ENCODE data around the gene NFASC. TPM values are rescaled to one million over a fixed set of nuclear protein-coding genes. Genes with fewer than 3 reads are reported as not detected.

NFASC gene
- total and polyA plus RNA-seq, 2 donors from 2014 or later: 23.2 to 29.9 TPM

- FAIRE-seq (no peak), DNase-seq (no peak)
- intact Hi-C loops (cut with DNase I): no loop called here
- Histone ChIP-seq H3K27ac (ENCODE audit: low read depth in 2 of 2, low read length in 2 of 2) (no peak overlapping the region), H3K4me3 (ENCODE audit: low read length in 3 of 3) (no peak overlapping the region), H3K9me3 (ENCODE audit: control insufficient read depth in 2 of 3, insufficient read depth in 1 of 3, low read length in 3 of 3) (no peaks in the 10 kb centered on the region), H3K9ac (ENCODE audit: low read length in 3 of 3) (no peak overlapping the region), H3K36me3 (ENCODE audit: control insufficient read depth in 2 of 3, insufficient read depth in 3 of 3, low read length in 3 of 3) (no peaks in the 10 kb centered on the region), H3K27me3 (ENCODE audit: control insufficient read depth, insufficient read depth, low read length) (no peaks in the 10 kb centered on the region), H3K4me1 (ENCODE audit: control insufficient read depth in 2 of 3, insufficient read depth in 2 of 3, low read depth in 1 of 3, low read length in 3 of 3) (peaks cover 0 to 6% (median 0%) of the 10 kb centered on the region in 3 donors)
- TF ChIP-seq CTCF (IDR thresholded peaks at IDR 0.05; ENCODE audit: borderline replicate concordance, extremely low read depth, insufficient read depth): no peak
Measured at GRCh38 chr1:204920967-204921366, 50.3 kb downstream of the NFASC start.

GRCh38 chr1:204921855-204922516, 51.3 kb downstream of the NFASC start:
- Histone ChIP-seq H3K4me3 (ENCODE audit: low read length in 3 of 3) (no peak overlapping the region), H3K27ac (ENCODE audit: low read depth in 2 of 2, low read length in 2 of 2) (no peak overlapping the region), H3K9me3 (ENCODE audit: control insufficient read depth in 2 of 3, insufficient read depth in 1 of 3, low read length in 3 of 3) (no peaks in the 10 kb centered on the region), H3K9ac (ENCODE audit: low read length in 3 of 3) (no peak overlapping the region), H3K27me3 (ENCODE audit: control insufficient read depth, insufficient read depth, low read length) (no peaks in the 10 kb centered on the region), H3K4me1 (ENCODE audit: control insufficient read depth in 2 of 3, insufficient read depth in 2 of 3, low read depth in 1 of 3, low read length in 3 of 3) (peaks cover 0 to 6% (median 0%) of the 10 kb centered on the region in 3 donors), H3K36me3 (ENCODE audit: control insufficient read depth in 2 of 3, insufficient read depth in 3 of 3, low read length in 3 of 3) (no peaks in the 10 kb centered on the region)
- no peak for FAIRE-seq
- TF ChIP-seq CTCF (IDR thresholded peaks at IDR 0.05; ENCODE audit: borderline replicate concordance, extremely low read depth, insufficient read depth): no peak
- no peak for DNase-seq
- intact Hi-C loops (cut with DNase I): no loop called here

GRCh38 chr1:204923201-204923600, 52.5 kb downstream of the NFASC start:
- no peaks in the 10 kb centered on the region for H3K9me3 ChIP-seq (ENCODE audit: control insufficient read depth in 2 of 3, insufficient read depth in 1 of 3, low read length in 3 of 3)
- H3K4me3 ChIP-seq (ENCODE audit: low read length in 3 of 3): no peak overlapping the region
- H3K27ac ChIP-seq (ENCODE audit: low read depth in 2 of 2, low read length in 2 of 2): no peak overlapping the region
- no peak for FAIRE-seq
- no peaks in the 10 kb centered on the region for H3K27me3 ChIP-seq (ENCODE audit: control insufficient read depth, insufficient read depth, low read length)
- peaks cover 0 to 6% (median 0%) of the 10 kb centered on the region in 3 donors for H3K4me1 ChIP-seq (ENCODE audit: control insufficient read depth in 2 of 3, insufficient read depth in 2 of 3, low read depth in 1 of 3, low read length in 3 of 3)
- no peak for TF ChIP-seq CTCF (IDR thresholded peaks at IDR 0.05; ENCODE audit: borderline replicate concordance, extremely low read depth, insufficient read depth)
- no peaks in the 10 kb centered on the region for H3K36me3 ChIP-seq (ENCODE audit: control insufficient read depth in 2 of 3, insufficient read depth in 3 of 3, low read length in 3 of 3)
- intact Hi-C loops (cut with DNase I): no loop called here
- no peak for DNase-seq
- H3K9ac ChIP-seq (ENCODE audit: low read length in 3 of 3): no peak overlapping the region

GRCh38 chr1:204923626-204924012, 53.0 kb downstream of the NFASC start:
- Histone ChIP-seq H3K4me1 (ENCODE audit: control insufficient read depth in 2 of 3, insufficient read depth in 2 of 3, low read depth in 1 of 3, low read length in 3 of 3) (peaks cover 0 to 6% (median 0%) of the 10 kb centered on the region in 3 donors), H3K27ac (ENCODE audit: low read depth in 2 of 2, low read length in 2 of 2) (no peak overlapping the region), H3K9me3 (ENCODE audit: control insufficient read depth in 2 of 3, insufficient read depth in 1 of 3, low read length in 3 of 3) (no peaks in the 10 kb centered on the region), H3K4me3 (ENCODE audit: low read length in 3 of 3) (no peak overlapping the region), H3K36me3 (ENCODE audit: control insufficient read depth in 2 of 3, insufficient read depth in 3 of 3, low read length in 3 of 3) (no peaks in the 10 kb centered on the region), H3K9ac (ENCODE audit: low read length in 3 of 3) (no peak overlapping the region), H3K27me3 (ENCODE audit: control insufficient read depth, insufficient read depth, low read length) (no peaks in the 10 kb centered on the region)
- intact Hi-C loops (cut with DNase I): no loop called here
- DNase-seq (no peak), FAIRE-seq (no peak)
- no peak for TF ChIP-seq CTCF (IDR thresholded peaks at IDR 0.05; ENCODE audit: borderline replicate concordance, extremely low read depth, insufficient read depth)

Measured in kidney (tissue), 14 donors.